ENCODE measurements around the gene VILL.

GRCh38 chr3:38006445-38006995 lies 15.9 kb downstream of the VILL start:
- TF ChIP-seq POLR2A (IDR thresholded peaks at IDR 0.05; ENCODE audit: low read depth, low read length) (no peak), POLR2AphosphoS5 (IDR thresholded peaks at IDR 0.05; ENCODE audit: low read depth, low read length) (no peak), TAF1 (IDR thresholded peaks at IDR 0.05; ENCODE audit: borderline replicate concordance, low read depth, low read length) (no peak)

Data from GM12892 (cell line).